Keratinocyte (primary cell): ENCODE data around the gene MPV17L. TPM values are rescaled to one million over a fixed set of nuclear protein-coding genes. Genes with fewer than 3 reads are reported as not detected.
A peak's percentile ranks its signal among the peaks of the same experiment; 100 is the strongest.

Experiments used
- DNase-seq: peaks from one replicate; pipeline ENCODE4 v3.0.0-alpha.2; 2011; ENCODE audit warnings: low read depth, missing footprints, low spot score
- FAIRE-seq: peaks from 2 replicates; lab custom pipeline; 2011; peaks lifted over from hg19 to GRCh38; lab: Jason Lieb, UNC
- H2AFZ ChIP-seq: 2 replicates; pipeline ENCODE4 v1.6.0; 2012; ENCODE audit warnings: low read length, control low read depth, inconsistent platforms; ENCODE audit not compliant: control insufficient read depth
- H3K27ac ChIP-seq: 2 replicates; pipeline ENCODE4 v1.5.1; 2011; ENCODE audit warnings: low read length; ENCODE audit not compliant: control insufficient read depth, insufficient read depth
- H3K27me3 ChIP-seq: 3 replicates; pipeline ENCODE4 v1.6.0; 2011; ENCODE audit warnings: low read length; ENCODE audit not compliant: control insufficient read depth, insufficient read depth; ENCODE audit errors: extremely low read depth
- H3K36me3 ChIP-seq, 2 experiments: 2 replicates in 1 of 2; 3 replicates in 1 of 2; pipeline ENCODE4 v1.5.1; 2011; ENCODE audit warnings: low read length in 2 of 2, mild to moderate bottlenecking in 1 of 2; ENCODE audit not compliant: control insufficient read depth in 2 of 2, insufficient read depth in 2 of 2; ENCODE audit errors: extremely low read depth in 1 of 2
- H3K4me1 ChIP-seq: 3 replicates; pipeline ENCODE4 v1.5.1; 2011; ENCODE audit warnings: low read length; ENCODE audit not compliant: control insufficient read depth, insufficient read depth; ENCODE audit errors: extremely low read depth
- H3K4me2 ChIP-seq: 3 replicates; pipeline ENCODE4 v1.6.0; 2011; ENCODE audit warnings: low read depth, low read length; ENCODE audit not compliant: control insufficient read depth, insufficient read depth; ENCODE audit errors: extremely low read depth
- H3K4me3 ChIP-seq, 3 experiments: fragments of 200-600 bp in 1 of 3; sonication (generic) in 1 of 3; 2 replicates in 2 of 3; 3 replicates in 1 of 3; pipeline ENCODE4 v1.5.1; 2011 to 2016; ENCODE audit warnings: low read length in 3 of 3, mild to moderate bottlenecking in 3 of 3, control low read depth in 2 of 3, inconsistent platforms in 1 of 3, low read depth in 1 of 3, mixed read lengths in 1 of 3, mixed run types in 1 of 3, moderate library complexity in 1 of 3; ENCODE audit not compliant: control insufficient read depth in 2 of 3, insufficient read depth in 2 of 3; ENCODE audit errors: extremely low read depth in 1 of 3
- H3K79me2 ChIP-seq: 2 replicates; pipeline ENCODE4 v1.6.0; 2012; ENCODE audit warnings: low read length; ENCODE audit not compliant: control insufficient read depth, insufficient read depth
- H3K9ac ChIP-seq: 3 replicates; pipeline ENCODE4 v1.6.0; 2011; ENCODE audit warnings: low read length; ENCODE audit not compliant: control insufficient read depth, insufficient read depth; ENCODE audit errors: extremely low read depth
- H3K9me1 ChIP-seq: 3 replicates; pipeline ENCODE4 v1.6.0; 2011; ENCODE audit warnings: low read length; ENCODE audit not compliant: control insufficient read depth, insufficient read depth; ENCODE audit errors: extremely low read depth
- H3K9me3 ChIP-seq: 2 replicates; pipeline ENCODE4 v1.5.1; 2012; ENCODE audit warnings: low read depth, low read length; ENCODE audit not compliant: control insufficient read depth
- H4K20me1 ChIP-seq: 3 replicates; pipeline ENCODE4 v1.6.0; 2011; ENCODE audit warnings: low read length; ENCODE audit not compliant: control insufficient read depth, insufficient read depth; ENCODE audit errors: extremely low read depth
- CTCF ChIP-seq, 3 experiments: IDR thresholded peaks in 1 of 3; conservative IDR thresholded peaks in 1 of 3; optimal IDR thresholded peaks in 1 of 3; 2 replicates in 2 of 3; 3 replicates in 1 of 3; pipeline versions ENCODE3 to v1.5.1; 2011; ENCODE audit warnings: low read length in 3 of 3, mild to moderate bottlenecking in 3 of 3, moderate library complexity in 2 of 3, control low read depth in 1 of 3, inconsistent platforms in 1 of 3; ENCODE audit not compliant: insufficient read depth in 2 of 3; ENCODE audit errors: extremely low read depth in 1 of 3
- EZH2 ChIP-seq: IDR thresholded peaks from one replicate; pipeline ENCODE4 v1.6.1; 2012; ENCODE audit warnings: inconsistent platforms, mild to moderate bottlenecking, low read length, moderate library complexity
- dilution Hi-C: fragments of 300-500 bp; cut with MboI; formaldehyde crosslinking; loops from one replicate; pipeline ENCODE4 v1.7.0; 2020; ENCODE audit warnings: low sequenced_read_pairs; ENCODE audit not compliant: extremely low pct_ligation_motif_present
- polyA plus RNA-seq, 5 experiments: library from polyadenylated mRNA; depleted of rRNA in 3 of 5; stranded (reverse) in 3 of 5; stranded (forward) in 1 of 5; unstranded in 1 of 5; fragments of >200 nt; gene quantifications; 1 replicate in 1 of 5; 2 replicates in 3 of 5; 3 replicates in 1 of 5; pipeline versions ENCODE4 v1.2.1 to v1.2.3, GENCODE V29; 2011 to 2012; ENCODE audit warnings: missing spikeins in 2 of 5, low read depth in 1 of 5, low replicate concordance in 1 of 5

MPV17L gene
- polyA plus RNA-seq, 1 donor (not counting 4 experiments of a cell fraction or from before 2014, with no cell fraction given) = 0.39 TPM

- no peaks in the 10 kb centered on the region for H3K79me2 ChIP-seq
- H3K27me3 ChIP-seq = peaks cover 12% of the 10 kb centered on the region
- H3K9me3 ChIP-seq = no peaks in the 10 kb centered on the region
- H3K4me1 ChIP-seq = peaks cover 10% of the 10 kb centered on the region
- H3K9ac ChIP-seq = peak overlapping the region; percentile 22
- H4K20me1 ChIP-seq = no peaks in the 10 kb centered on the region
- no peaks in the 10 kb centered on the region for H3K36me3 ChIP-seq
- TF ChIP-seq CTCF (optimal IDR thresholded peaks at IDR 0.05 in 1 of 3, IDR thresholded peaks at IDR 0.05 in 1 of 3, conservative IDR thresholded peaks at IDR 0.05 in 1 of 3; ENCODE audit: extremely low read depth in 1 of 3, insufficient read depth in 2 of 3, low read length in 3 of 3) (peak in 2 of 3 experiments; percentile 26 to 37), EZH2 (peak; percentile 28)
- peak overlapping the region; percentile 87 for H3K4me2 ChIP-seq
- no peaks in the 10 kb centered on the region for H3K9me1 ChIP-seq
- H3K27ac ChIP-seq = no peak overlapping the region
- DNase-seq (no peak), FAIRE-seq (no peak)
- dilution Hi-C loops = no loop called here
- peak overlapping the region; percentile 89 for H2AFZ ChIP-seq
- H3K4me3 ChIP-seq = peak overlapping the region; percentile 63 to 83 (median 79)
These were observed 39.8 kb downstream of the MPV17L start for GRCh38 chr16:15435216-15435864.

- Histone ChIP-seq H3K27ac (no peak overlapping the region), H3K79me2 (no peaks in the 10 kb centered on the region), H3K4me2 (no peak overlapping the region), H3K4me1 (peaks cover 10% of the 10 kb centered on the region), H3K9me3 (no peaks in the 10 kb centered on the region), H2AFZ (no peak overlapping the region), H3K36me3 (no peaks in the 10 kb centered on the region), H3K27me3 (peaks cover 10% of the 10 kb centered on the region), H4K20me1 (no peaks in the 10 kb centered on the region), H3K9me1 (no peaks in the 10 kb centered on the region), H3K9ac (no peak overlapping the region), H3K4me3 (no peak overlapping the region)
- dilution Hi-C loops = no loop called here
- DNase-seq (no peak), FAIRE-seq (no peak)
- TF ChIP-seq EZH2 = no peak
- TF ChIP-seq CTCF (optimal IDR thresholded peaks at IDR 0.05 in 1 of 3, IDR thresholded peaks at IDR 0.05 in 1 of 3, conservative IDR thresholded peaks at IDR 0.05 in 1 of 3; ENCODE audit: extremely low read depth in 1 of 3, insufficient read depth in 2 of 3, low read length in 3 of 3) = no peak
These were observed 43.5 kb downstream of the MPV17L start for GRCh38 chr16:15439102-15439501.
